OCI-LY7 (cell line): Measurements from ENCODE around the gene HOXA10. TPM values are rescaled to one million over a fixed set of nuclear protein-coding genes. Genes with fewer than 3 reads are reported as not detected.

Experiments used
- BruUV-seq: library from RNA; stranded (reverse); fragments of 400-500 nt; replicated peaks from 2 replicates; lab custom pipeline; 2021; lab: Mats Ljungman, UMichigan
- CTCF ChIA-PET: fragments of 300-600 bp; sonication (Branson Sonifier 250); formaldehyde crosslinking; loops from one replicate; lab custom pipeline; 2022; ENCODE audit warnings: antibody characterized with exemption; ENCODE audit not compliant: unreplicated experiment; lab: Charles Lee
- POLR2A ChIA-PET: fragments of 300-600 bp; sonication (Branson Sonifier 250); formaldehyde crosslinking; loops from one replicate; lab custom pipeline; 2022; ENCODE audit warnings: antibody characterized with exemption; lab: Charles Lee
- DNase-seq: peaks from one replicate; pipeline ENCODE4 v3.0.0-alpha.2; 2015; ENCODE audit warnings: low spot score
- H2AFZ ChIP-seq: fragments of 200-600 bp; sonication (generic), shearing (Covaris generic); 2 replicates; pipeline ENCODE4 v1.6.1; 2014; ENCODE audit warnings: mild to moderate bottlenecking, antibody characterized with exemption, low read length, moderate library complexity
- H3K27ac ChIP-seq: fragments of 200-600 bp; sonication (generic); 2 replicates; pipeline ENCODE4 v1.5.1; 2014; ENCODE audit warnings: mixed run types, low read depth, mild to moderate bottlenecking, moderate library complexity, low read length, inconsistent platforms; ENCODE audit not compliant: poor library complexity, severe bottlenecking
- H3K36me3 ChIP-seq: fragments of 200-600 bp; sonication (generic); 2 replicates; pipeline ENCODE4 v1.6.1; 2014; ENCODE audit warnings: mild to moderate bottlenecking, antibody characterized with exemption, low read length, moderate library complexity, mixed read lengths; ENCODE audit not compliant: insufficient read depth
- H3K4me1 ChIP-seq: fragments of 200-600 bp; sonication (generic); 2 replicates; pipeline ENCODE4 v1.5.1; 2014; ENCODE audit warnings: mild to moderate bottlenecking, low read length; ENCODE audit not compliant: insufficient read depth, poor library complexity, severe bottlenecking
- H3K4me2 ChIP-seq: fragments of 200-600 bp; sonication (generic); 2 replicates; pipeline ENCODE4 v1.6.1; 2014; ENCODE audit warnings: mild to moderate bottlenecking, low read length
- H3K4me3 ChIP-seq: fragments of 200-600 bp; sonication (generic); 2 replicates; pipeline ENCODE4 v1.5.1; 2014; ENCODE audit warnings: mild to moderate bottlenecking, low read depth, low read length; ENCODE audit not compliant: poor library complexity, severe bottlenecking
- H3K79me2 ChIP-seq: fragments of 200-600 bp; sonication (generic); 2 replicates; pipeline ENCODE4 v1.6.1; 2016; ENCODE audit warnings: low read depth, mild to moderate bottlenecking, low read length, moderate library complexity, mixed read lengths; ENCODE audit not compliant: insufficient read depth
- H3K9me2 ChIP-seq: fragments of 200-600 bp; sonication (generic); 2 replicates; pipeline ENCODE4 v1.6.1; 2016; ENCODE audit warnings: mild to moderate bottlenecking, low read length, mixed read lengths; ENCODE audit not compliant: insufficient read depth
- H3K9me3 ChIP-seq: fragments of 200-600 bp; sonication (generic); 2 replicates; pipeline ENCODE4 v1.6.1; 2014; ENCODE audit warnings: mild to moderate bottlenecking, mixed run types, low read length, mixed read lengths
- H4K20me1 ChIP-seq: fragments of 200-600 bp; sonication (generic); 2 replicates; pipeline ENCODE4 v1.6.1; 2014; ENCODE audit warnings: mild to moderate bottlenecking, antibody characterized with exemption, low read length, moderate library complexity, mixed read lengths; ENCODE audit not compliant: insufficient read depth
- EZH2phosphoT487 ChIP-seq: fragments of 200-600 bp; sonication (generic); IDR thresholded peaks from 2 replicates; pipeline ENCODE4 v1.6.1; 2018; ENCODE audit warnings: low read depth, borderline replicate concordance, mild to moderate bottlenecking, mixed run types, antibody characterized with exemption, low read length, moderate library complexity, mixed read lengths
- intact Hi-C: fragments of 100-400 bp; cut with micrococcal nuclease; formaldehyde crosslinking; loops from one replicate; pipeline ENCODE4 v1.10.0; 2022; ENCODE audit not compliant: unreplicated experiment
- total RNA-seq, 2 experiments: library from RNA; depleted of rRNA in 1 of 2; stranded (reverse); fragments of >200 nt in 1 of 2; shearing (Covaris generic) in 1 of 2; gene quantifications; 2 replicates each; pipeline ENCODE4 v1.2.3, GENCODE V29; 2014 to 2022
- TF ChIP-seq, protein P1 (sequence below): fragments of 200-600 bp; sonication (generic); conservative IDR thresholded peaks from 2 replicates; pipeline ENCODE4 v1.5.1; 2014; ENCODE audit warnings: mild to moderate bottlenecking, antibody characterized with exemption, low read length, moderate library complexity, mixed read lengths

Gene HOXA10
- total RNA-seq, 2 experiments from 2014 or later: not detected

DNA sequence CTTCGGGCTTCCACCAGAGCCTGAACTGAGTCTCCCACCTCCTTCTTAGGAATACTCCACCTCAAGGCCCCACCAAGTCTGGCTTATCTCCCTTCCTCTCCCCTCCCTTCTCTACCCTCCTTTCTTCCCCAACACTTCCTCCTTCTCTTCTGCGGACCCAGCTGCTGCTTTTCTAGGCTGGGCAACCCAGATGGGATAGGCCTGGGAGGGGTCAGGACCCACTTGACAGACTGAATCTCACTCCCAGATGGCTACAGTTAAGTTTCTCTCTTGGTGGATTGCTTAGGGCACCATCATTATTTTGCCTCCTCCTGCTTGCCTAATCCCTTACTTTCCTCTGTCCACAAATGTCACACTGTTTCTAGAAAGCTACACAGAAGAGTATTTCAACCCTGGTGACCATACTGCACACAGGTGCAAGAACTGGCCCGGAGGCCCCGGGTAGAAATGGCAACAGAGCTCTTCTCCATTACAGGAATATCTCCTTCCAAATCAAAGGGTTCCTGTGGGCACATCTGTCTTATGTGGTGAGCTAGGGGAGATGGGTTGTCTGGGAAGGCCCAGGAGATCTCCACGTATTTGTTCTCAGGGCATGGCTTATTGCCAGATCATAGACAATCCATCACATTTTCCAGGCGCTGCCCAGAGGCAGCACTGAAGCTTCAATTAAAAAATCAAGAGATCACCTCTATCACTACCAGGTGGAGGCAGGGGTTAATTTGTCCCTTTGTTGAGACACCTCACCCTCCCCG, 16.1 kb upstream of the HOXA10 start:
- no peak overlapping the region for H2AFZ ChIP-seq
- no peaks in the 10 kb centered on the region for H3K9me2 ChIP-seq
- TF ChIP-seq, protein P1, sequence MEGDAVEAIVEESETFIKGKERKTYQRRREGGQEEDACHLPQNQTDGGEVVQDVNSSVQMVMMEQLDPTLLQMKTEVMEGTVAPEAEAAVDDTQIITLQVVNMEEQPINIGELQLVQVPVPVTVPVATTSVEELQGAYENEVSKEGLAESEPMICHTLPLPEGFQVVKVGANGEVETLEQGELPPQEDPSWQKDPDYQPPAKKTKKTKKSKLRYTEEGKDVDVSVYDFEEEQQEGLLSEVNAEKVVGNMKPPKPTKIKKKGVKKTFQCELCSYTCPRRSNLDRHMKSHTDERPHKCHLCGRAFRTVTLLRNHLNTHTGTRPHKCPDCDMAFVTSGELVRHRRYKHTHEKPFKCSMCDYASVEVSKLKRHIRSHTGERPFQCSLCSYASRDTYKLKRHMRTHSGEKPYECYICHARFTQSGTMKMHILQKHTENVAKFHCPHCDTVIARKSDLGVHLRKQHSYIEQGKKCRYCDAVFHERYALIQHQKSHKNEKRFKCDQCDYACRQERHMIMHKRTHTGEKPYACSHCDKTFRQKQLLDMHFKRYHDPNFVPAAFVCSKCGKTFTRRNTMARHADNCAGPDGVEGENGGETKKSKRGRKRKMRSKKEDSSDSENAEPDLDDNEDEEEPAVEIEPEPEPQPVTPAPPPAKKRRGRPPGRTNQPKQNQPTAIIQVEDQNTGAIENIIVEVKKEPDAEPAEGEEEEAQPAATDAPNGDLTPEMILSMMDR: no peak
- no peak for TF ChIP-seq EZH2phosphoT487
- DNase-seq: no peak
- H4K20me1 ChIP-seq: no peaks in the 10 kb centered on the region
- ChIA-PET CTCF (no interaction called here), POLR2A (no interaction called here)
- intact Hi-C loops: loop anchor here (10.0 kb wide), 2 partner anchors 475 to 835 kb away; partner anchors contain the start of gene HIBADH
- H3K4me1 ChIP-seq: no peaks in the 10 kb centered on the region
- no peaks in the 10 kb centered on the region for H3K79me2 ChIP-seq
- BruUV-seq: no TSS peak
- no peaks in the 10 kb centered on the region for H3K36me3 ChIP-seq
- H3K9me3 ChIP-seq: no peaks in the 10 kb centered on the region
- H3K4me3 ChIP-seq: no peak overlapping the region
- no peak overlapping the region for H3K4me2 ChIP-seq
- no peak overlapping the region for H3K27ac ChIP-seq

DNA sequence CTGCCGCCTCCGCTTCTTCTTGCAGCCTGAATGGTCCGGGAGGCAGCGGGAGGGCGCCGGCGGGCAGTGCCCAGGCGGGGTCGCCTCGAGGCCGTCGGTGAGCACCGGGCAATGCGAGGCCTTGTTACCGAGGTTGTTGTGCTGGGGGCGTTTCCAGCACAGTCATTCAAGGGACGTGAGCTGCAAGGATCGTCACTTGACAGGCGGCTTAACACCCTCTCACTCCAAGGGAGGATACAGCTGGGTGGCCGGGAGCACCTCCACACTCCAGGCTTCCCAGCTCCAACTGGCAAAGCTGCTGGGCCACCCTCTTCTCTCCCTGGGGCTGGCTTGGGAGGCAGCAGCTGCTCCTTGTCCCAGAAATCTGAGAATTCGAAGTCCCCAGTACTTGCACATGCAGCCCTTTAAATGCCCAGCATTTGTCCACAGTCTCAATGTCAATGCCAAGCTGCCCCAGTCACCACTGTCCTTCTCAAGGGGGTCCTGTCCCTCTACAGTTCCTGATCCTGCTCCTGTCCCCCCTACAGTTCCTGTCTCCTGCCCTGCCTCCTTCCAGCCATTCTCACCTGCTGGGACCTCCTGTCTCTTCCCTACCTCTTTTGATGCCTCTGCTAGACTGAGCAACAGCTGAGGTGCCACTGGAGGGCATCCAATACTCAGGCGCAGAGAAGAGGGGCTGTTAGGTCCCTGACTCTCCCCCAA, 15.3 kb upstream of the HOXA10 start:
- Histone ChIP-seq H3K36me3 (no peaks in the 10 kb centered on the region), H3K4me1 (no peaks in the 10 kb centered on the region), H3K27ac (no peak overlapping the region), H2AFZ (no peak overlapping the region), H3K9me3 (no peaks in the 10 kb centered on the region), H3K9me2 (no peaks in the 10 kb centered on the region), H3K4me3 (no peak overlapping the region), H3K4me2 (no peak overlapping the region), H4K20me1 (no peaks in the 10 kb centered on the region), H3K79me2 (no peaks in the 10 kb centered on the region)
- no peak for DNase-seq
- TF ChIP-seq EZH2phosphoT487: no peak
- intact Hi-C loops: no loop called here
- ChIA-PET POLR2A (no interaction called here), CTCF (no interaction called here)
- no TSS peak for BruUV-seq

DNA sequence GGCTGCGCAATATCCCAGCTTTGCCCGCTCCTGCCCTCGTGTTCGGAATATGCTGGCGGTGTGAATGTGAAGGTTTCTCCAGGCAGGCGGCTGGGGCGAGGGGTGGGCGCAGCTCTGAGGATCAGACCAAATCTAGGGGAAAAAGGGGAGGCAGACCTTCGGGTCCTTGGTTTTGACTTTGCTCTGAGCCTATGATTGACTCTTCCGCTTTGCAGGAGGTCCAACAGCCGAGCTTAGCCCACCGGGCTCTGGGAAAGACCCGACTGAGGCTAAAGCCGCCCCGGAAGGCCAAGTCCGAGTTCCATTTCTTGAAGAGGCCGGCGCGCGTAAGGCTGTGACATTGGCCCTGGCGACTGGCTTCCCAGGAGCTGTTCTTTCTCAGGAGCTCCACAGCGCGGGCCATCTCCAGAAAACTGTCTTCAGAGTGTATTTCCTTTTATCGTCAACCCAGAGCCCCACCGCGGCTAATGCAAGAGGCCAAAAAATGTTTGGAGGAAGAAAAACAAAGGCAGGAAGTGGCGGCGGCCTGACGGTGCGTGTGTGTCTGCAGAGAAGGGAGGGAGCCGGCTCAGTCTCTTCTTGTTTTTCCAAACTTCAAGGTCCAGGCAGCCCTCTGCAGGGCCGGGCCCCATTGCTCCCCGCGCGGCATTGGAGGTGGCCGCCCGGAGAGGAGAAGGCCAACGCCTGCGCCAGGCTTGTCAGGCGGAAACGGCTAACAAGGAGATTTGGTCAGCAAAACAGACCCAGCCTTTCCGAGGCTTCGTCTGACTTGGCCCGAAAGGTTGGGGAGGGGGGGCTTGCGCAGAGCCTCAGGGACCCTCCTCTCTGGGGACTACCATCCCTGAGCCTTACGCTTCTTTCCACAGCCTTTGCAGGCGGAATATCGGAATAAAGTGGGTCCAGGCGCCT, 14.5 kb upstream of the HOXA10 start:
- Histone ChIP-seq H3K36me3 (no peaks in the 10 kb centered on the region), H4K20me1 (no peaks in the 10 kb centered on the region), H3K79me2 (no peaks in the 10 kb centered on the region), H3K9me3 (no peaks in the 10 kb centered on the region), H2AFZ (no peak overlapping the region), H3K4me2 (no peak overlapping the region), H3K9me2 (no peaks in the 10 kb centered on the region), H3K4me1 (no peaks in the 10 kb centered on the region), H3K27ac (no peak overlapping the region), H3K4me3 (no peak overlapping the region)
- CTCF ChIA-PET: no interaction called here
- POLR2A ChIA-PET: no interaction called here
- intact Hi-C loops: no loop called here
- BruUV-seq: no TSS peak
- no peak for DNase-seq
- TF ChIP-seq EZH2phosphoT487: no peak
- TF ChIP-seq, protein P1: no peak
